Measurements from ENCODE around the gene PAX6.

Gene PAX6

DNA sequence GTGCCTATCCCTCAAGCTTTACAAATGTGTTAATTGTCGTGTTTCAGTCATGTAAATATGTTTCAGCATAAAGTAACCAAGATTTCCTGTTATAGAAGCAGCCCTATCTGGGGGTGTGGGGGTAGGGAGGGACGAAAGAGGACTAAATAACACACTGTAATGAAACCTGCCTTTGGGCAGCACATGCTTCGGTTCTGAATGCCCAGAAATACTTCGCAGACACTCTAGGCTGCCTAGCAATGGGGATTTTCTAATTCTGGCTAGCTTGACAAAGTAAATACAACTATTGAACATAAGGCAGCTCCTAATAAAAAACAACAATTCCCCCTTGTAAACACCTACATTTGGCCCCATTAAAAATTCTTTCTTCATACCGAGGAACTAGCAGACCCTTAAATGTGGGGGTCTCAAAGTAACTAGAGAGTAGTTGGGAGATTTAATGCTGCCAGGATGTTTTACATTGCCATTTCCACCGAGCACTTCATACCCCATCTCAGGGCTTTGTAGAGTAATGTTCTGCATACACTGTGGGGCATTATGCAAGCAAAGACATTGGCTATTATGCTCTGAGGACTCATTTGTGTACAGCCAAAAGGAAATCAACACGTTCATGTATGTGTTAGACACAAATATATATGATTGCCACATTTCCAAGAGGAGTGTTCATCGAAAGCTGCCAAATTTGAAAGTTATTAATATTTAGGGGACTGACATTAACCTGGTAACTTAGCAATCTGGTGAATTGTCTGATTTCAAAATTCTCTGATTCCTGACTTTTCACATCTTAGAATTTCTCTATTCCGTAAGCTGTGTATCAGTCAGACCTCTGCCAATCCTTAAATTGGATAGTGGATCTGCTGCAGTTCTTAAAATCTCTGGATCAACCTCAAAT, 42.1 kb downstream of the PAX6 start:
- no peak overlapping the region for H3K27ac ChIP-seq (replicated peaks)
- H3K4me3 ChIP-seq (replicated peaks; ENCODE audit: insufficient read depth, low read length) = no peak overlapping the region
- H3K27me3 ChIP-seq (ENCODE audit: insufficient read depth, poor library complexity, severe bottlenecking) = no peaks in the 10 kb centered on the region
- TF ChIP-seq POLR2AphosphoS5 (IDR thresholded peaks at IDR 0.05; ENCODE audit: low read depth) (no peak), REST (IDR thresholded peaks at IDR 0.05; ENCODE audit: insufficient replicate concordance, low read depth) (no peak), SPI1 (IDR thresholded peaks at IDR 0.05; ENCODE audit: borderline replicate concordance, low read depth) (no peak), CTCF (IDR thresholded peaks at IDR 0.05; ENCODE audit: insufficient read depth, low read length) (no peak), GABPA (IDR thresholded peaks at IDR 0.05; ENCODE audit: low read depth) (no peak)
- DNase-seq (ENCODE audit: low read depth in 1 of 2, low spot score in 1 of 2) = no peak

- no peak for TF ChIP-seq REST (IDR thresholded peaks at IDR 0.05; ENCODE audit: insufficient replicate concordance, low read depth)
- TF ChIP-seq POLR2AphosphoS5 (IDR thresholded peaks at IDR 0.05; ENCODE audit: low read depth) = no peak
- no peak for TF ChIP-seq GABPA (IDR thresholded peaks at IDR 0.05; ENCODE audit: low read depth)
- no peak for TF ChIP-seq CTCF (IDR thresholded peaks at IDR 0.05; ENCODE audit: insufficient read depth, low read length)
- no peaks in the 10 kb centered on the region for H3K27me3 ChIP-seq (ENCODE audit: insufficient read depth, poor library complexity, severe bottlenecking)
- no peak overlapping the region for H3K4me3 ChIP-seq (replicated peaks; ENCODE audit: insufficient read depth, low read length)
- DNase-seq (ENCODE audit: low read depth in 1 of 2, low spot score in 1 of 2) = no peak
- no peak overlapping the region for H3K27ac ChIP-seq (replicated peaks)
These were observed 43.4 kb downstream of the PAX6 start for GRCh38 chr11:31767685-31768084.

DNA sequence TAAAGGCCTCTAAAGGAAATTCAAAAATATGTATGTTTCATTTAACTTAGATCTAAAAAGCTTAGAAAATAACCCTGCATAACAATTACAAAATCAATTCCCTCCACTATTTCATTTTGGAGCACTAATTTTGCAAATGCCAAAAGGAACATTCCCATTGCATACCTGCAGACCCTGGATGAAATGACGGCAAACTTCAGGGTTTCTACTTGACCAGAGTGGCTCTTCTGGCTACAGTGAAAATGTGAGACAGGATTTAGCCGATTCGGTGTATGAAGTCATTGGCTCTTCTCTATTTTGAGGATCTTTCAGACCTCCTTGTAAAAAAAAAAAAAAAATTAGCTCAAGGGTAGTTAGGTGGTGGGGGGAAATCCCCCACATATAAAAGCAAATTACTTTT, 44.1 kb downstream of the PAX6 start:
- no peak for TF ChIP-seq POLR2AphosphoS5 (IDR thresholded peaks at IDR 0.05; ENCODE audit: low read depth)
- TF ChIP-seq GABPA (IDR thresholded peaks at IDR 0.05; ENCODE audit: low read depth) = no peak
- TF ChIP-seq CTCF (IDR thresholded peaks at IDR 0.05; ENCODE audit: insufficient read depth, low read length) = no peak
- TF ChIP-seq REST (IDR thresholded peaks at IDR 0.05; ENCODE audit: insufficient replicate concordance, low read depth) = no peak
- TF ChIP-seq SPI1 (IDR thresholded peaks at IDR 0.05; ENCODE audit: borderline replicate concordance, low read depth) = no peak
- no peak overlapping the region for H3K4me3 ChIP-seq (replicated peaks; ENCODE audit: insufficient read depth, low read length)
- DNase-seq (ENCODE audit: low read depth in 1 of 2, low spot score in 1 of 2) = no peak
- H3K27ac ChIP-seq (replicated peaks) = no peak overlapping the region
- no peaks in the 10 kb centered on the region for H3K27me3 ChIP-seq (ENCODE audit: insufficient read depth, poor library complexity, severe bottlenecking)

Data from HL-60 (cell line).